ENCODE results near the gene PEA15.

PEA15 gene

GRCh38 chr1:160256396-160257046, 51.3 kb downstream of the PEA15 start (continued):
- TF ChIP-seq INSM2 (tag by site-specific recombination; IDR thresholded peaks at IDR 0.05) (no peak), ZBTB11 (tag by site-specific recombination; conservative IDR thresholded peaks at IDR 0.05; ENCODE audit: low read depth) (no peak), ZBTB44 (tag by site-specific recombination; IDR thresholded peaks at IDR 0.05) (no peak), SCRT1 (tag by site-specific recombination; IDR thresholded peaks at IDR 0.05; ENCODE audit: borderline replicate concordance) (no peak), ZNF324 (tag by site-specific recombination; IDR thresholded peaks at IDR 0.05) (no peak), ZNF561 (tag by site-specific recombination; IDR thresholded peaks at IDR 0.05; ENCODE audit: borderline replicate concordance) (no peak), ZNF366 (tag by site-specific recombination; conservative IDR thresholded peaks at IDR 0.05) (0 out of 2 replicates have a peak, but pooled peaks have one; percentile 19), ZNF701 (tag by site-specific recombination; IDR thresholded peaks at IDR 0.05) (no peak)

- Histone ChIP-seq H3K9me3 (ENCODE audit: control insufficient read depth, insufficient read depth, low read depth, low read length) (no peaks in the 10 kb centered on the region), H3K27ac (ENCODE audit: extremely low read depth, low read depth, low read length) (no peak overlapping the region), H3K4me3 (ENCODE audit: low read depth, low read length) (no peak overlapping the region), H3K4me1 (ENCODE audit: control insufficient read depth, insufficient read depth, low read length) (peaks cover 32% of the 10 kb centered on the region), H3K36me3 (ENCODE audit: control insufficient read depth in 2 of 2, insufficient read depth in 1 of 2, low read length in 2 of 2) (peaks cover 9% of the 10 kb centered on the region in 2 experiments)
- TF ChIP-seq KLF1 (tag by site-specific recombination; IDR thresholded peaks at IDR 0.05) (no peak), ZNF626 (tag by site-specific recombination; IDR thresholded peaks at IDR 0.05) (no peak), GLIS1 (tag by site-specific recombination; IDR thresholded peaks at IDR 0.05) (peak; percentile 52; the same call in 1 of the 2 replicates), ZFHX2 (tag by site-specific recombination; conservative IDR thresholded peaks at IDR 0.05) (no peak)
- CTCF ChIA-PET = interaction anchor here (0.5 to 5.4 kb wide), 8 partner anchors 34 to 171 kb away, joined by 3 to 35 read pairs (median 4); no protein-coding TSS in a partner anchor
- POLR2A ChIA-PET = interaction anchor here (0.9 to 1.1 kb wide), 2 partner anchors 27 to 34 kb away, joined by 3 read pairs; partner anchors contain the start of gene PEX19
Observed at GRCh38 chr1:160257411-160258015, 52.3 kb downstream of the PEA15 start.

GRCh38 chr1:160258177-160258798, 53.1 kb downstream of the PEA15 start:
- H3K4me1 ChIP-seq (ENCODE audit: control insufficient read depth, insufficient read depth, low read length) = peaks cover 32% of the 10 kb centered on the region
- ChIA-PET CTCF (interaction anchor here (0.6 to 5.4 kb wide), 4 partner anchors 23 to 83 kb away, joined by 3 to 35 read pairs (median 5); no protein-coding TSS in a partner anchor), POLR2A (interaction anchor here (0.8 kb wide), 1 partner anchor 34 kb away, joined by 3 read pairs; no protein-coding TSS in a partner anchor)
- H3K36me3 ChIP-seq (ENCODE audit: control insufficient read depth in 2 of 2, insufficient read depth in 1 of 2, low read length in 2 of 2) = peaks cover 9% of the 10 kb centered on the region in 2 experiments; a peak in 2 of 3 replicates
- no peak overlapping the region for H3K27ac ChIP-seq (ENCODE audit: extremely low read depth, low read depth, low read length)
- no peaks in the 10 kb centered on the region for H3K9me3 ChIP-seq (ENCODE audit: control insufficient read depth, insufficient read depth, low read depth, low read length)
- no peak overlapping the region for H3K4me3 ChIP-seq (ENCODE audit: low read depth, low read length)
- TF ChIP-seq ZNF391 (tag by site-specific recombination; IDR thresholded peaks at IDR 0.05; ENCODE audit: borderline replicate concordance, low read depth) (no peak), GLIS2 (tag by site-specific recombination; IDR thresholded peaks at IDR 0.05) (peak; percentile 20; the same call in 1 of the 2 replicates), PRDM4 (tag by site-specific recombination; IDR thresholded peaks at IDR 0.05) (no peak), ATF2 (tag by site-specific recombination; IDR thresholded peaks at IDR 0.05; ENCODE audit: low read depth) (no peak), ZNF354C (tag by site-specific recombination; IDR thresholded peaks at IDR 0.05; ENCODE audit: borderline replicate concordance, low read depth) (no peak), ZBTB44 (tag by site-specific recombination; IDR thresholded peaks at IDR 0.05) (no peak)
